Measurements from ENCODE around the gene SPATA9. TPM values are rescaled to one million over a fixed set of nuclear protein-coding genes. Genes with fewer than 3 reads are reported as not detected.

The SPATA9 gene
- total and polyA plus RNA-seq, 5 donors, result 0.11 to 0.59 (median 0.44) TPM

DNA sequence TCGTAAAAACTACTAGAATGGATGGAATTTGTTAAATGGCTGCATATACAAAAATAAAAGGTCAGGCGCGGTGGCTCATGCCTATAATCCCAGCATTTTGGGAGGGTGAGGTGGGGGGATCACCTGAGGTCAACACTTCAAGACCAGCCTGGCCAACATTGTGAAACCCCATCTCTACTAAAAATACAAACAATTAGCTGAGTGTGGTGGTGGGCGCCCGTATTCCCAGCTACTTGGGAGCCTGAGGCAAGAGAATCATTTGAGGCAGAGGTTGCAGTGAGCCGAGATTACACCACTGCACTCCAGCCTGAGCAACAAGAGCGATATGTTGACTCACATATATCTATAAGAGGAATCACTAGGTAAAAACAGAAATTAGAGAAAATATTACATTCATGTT is 72.2 kb downstream of the SPATA9 start:
- intact Hi-C loops (cut with DNase I), result no loop called here
- no peaks in the 10 kb centered on the region for H3K9me3 ChIP-seq (ENCODE audit: control insufficient read depth, low read length)
- WGBS, result 96% methylated on average over 7 of the region's 7 CpGs
- no peak overlapping the region for H3K4me3 ChIP-seq (ENCODE audit: low read length)
- no peak for DNase-seq
- ATAC-seq, result no peak
- no peaks in the 10 kb centered on the region for H3K27me3 ChIP-seq (ENCODE audit: control insufficient read depth, insufficient read depth)
- H3K27ac ChIP-seq (ENCODE audit: low read length), result no peak overlapping the region
- H3K4me1 ChIP-seq (ENCODE audit: control insufficient read depth, insufficient read depth, low read length), result no peaks in the 10 kb centered on the region

DNA sequence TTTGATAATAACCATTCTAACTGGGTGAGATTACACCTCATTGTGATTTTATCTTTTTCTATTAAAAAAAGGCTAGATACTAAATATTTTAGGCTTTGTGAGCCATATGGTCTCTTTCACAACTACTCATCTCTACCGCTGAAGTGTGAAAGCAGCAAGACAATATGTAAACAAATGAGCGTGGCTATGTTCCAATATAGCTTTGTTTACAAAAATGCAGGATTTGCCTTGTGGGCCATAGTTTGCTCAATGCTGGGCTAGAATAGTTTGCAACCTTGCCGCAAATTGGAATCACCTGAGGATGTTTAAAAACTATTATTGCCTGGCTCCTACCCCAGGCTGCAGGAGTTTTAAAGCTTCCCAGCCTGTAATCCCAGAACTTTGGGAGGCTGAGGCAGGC is 73.1 kb downstream of the SPATA9 start:
- WGBS, result 76% methylated on average over 3 of the region's 3 CpGs
- intact Hi-C loops (cut with DNase I), result no loop called here
- ATAC-seq (no peak), DNase-seq (no peak)
- H3K4me3 ChIP-seq (ENCODE audit: low read length), result no peak overlapping the region
- H3K27me3 ChIP-seq (ENCODE audit: control insufficient read depth, insufficient read depth), result no peaks in the 10 kb centered on the region
- no peaks in the 10 kb centered on the region for H3K4me1 ChIP-seq (ENCODE audit: control insufficient read depth, insufficient read depth, low read length)
- no peaks in the 10 kb centered on the region for H3K9me3 ChIP-seq (ENCODE audit: control insufficient read depth, low read length)
- no peak overlapping the region for H3K27ac ChIP-seq (ENCODE audit: low read length)

Other genes starting within 250 kb of the SPATA9 start
- 10 to 100 TPM; 56.4 to 66.7 (median 58.4) TPM for gene SKIC3, start 128.0 kb downstream of the SPATA9 start, total RNA-seq
- 14.2 TPM for gene SKIC3, start 128.0 kb downstream of the SPATA9 start, polyA plus RNA-seq
- 1 to 10 TPM; 3.6 to 5.2 (median 4.7) TPM for gene ARSK, start 127.9 kb downstream of the SPATA9 start, total RNA-seq
- 3.8 TPM for gene ARSK, start 127.9 kb downstream of the SPATA9 start, polyA plus RNA-seq
- under 1 TPM in 2 of 4 donors, not detected in 2; 0.15 to 0.25 TPM for gene GPR150, start 62.9 kb downstream of the SPATA9 start, total RNA-seq
- gene GPR150, start 62.9 kb downstream of the SPATA9 start, polyA plus RNA-seq, result 0.09 TPM
- gene RFESD, start 36.2 kb downstream of the SPATA9 start, total RNA-seq, result 1 to 10 TPM; 3.4 to 9.4 (median 4.9) TPM
- 3.2 TPM for gene RFESD, start 36.2 kb downstream of the SPATA9 start, polyA plus RNA-seq
- gene RHOBTB3, start 48.3 kb upstream of the SPATA9 start, total RNA-seq, result 100 to 1,000 TPM in 3 of 4 donors, 10 to 100 TPM in 1; 84.7 to 115 (median 104) TPM
- gene RHOBTB3, start 48.3 kb upstream of the SPATA9 start, polyA plus RNA-seq, result 32.7 TPM
- gene GLRX, start 139.7 kb upstream of the SPATA9 start, total RNA-seq, result 10 to 100 TPM; 70.2 to 85.2 (median 79.4) TPM
- 192 TPM for gene GLRX, start 139.7 kb upstream of the SPATA9 start, polyA plus RNA-seq

Data from right cardiac atrium (tissue), 5 donors.